SK-N-MC (cell line): ENCODE data around the gene PDCD1.

Experiments
- DNase-seq: peaks from one replicate; pipeline ENCODE4 v3.0.0-alpha.2; 2011; ENCODE audit warnings: low read depth, low spot score
- H3K27ac ChIP-seq: fragments of 200-600 bp; sonication (generic); 2 replicates; pipeline ENCODE4 v1.5.1; 2016; ENCODE audit warnings: mixed run types
- H3K36me3 ChIP-seq: fragments of 200-600 bp; sonication (generic); 2 replicates; pipeline ENCODE4 v1.6.1; 2017; ENCODE audit warnings: antibody characterized with exemption, low read length, mixed read lengths; ENCODE audit not compliant: insufficient read depth
- H3K4me3 ChIP-seq: fragments of 200-600 bp; sonication (generic); 2 replicates; pipeline ENCODE4 v1.5.1; 2016
- H3K9ac ChIP-seq: fragments of 200-600 bp; sonication (generic); 2 replicates; pipeline ENCODE4 v1.8.0; 2017; ENCODE audit warnings: mixed run types, mixed read lengths; ENCODE audit not compliant: insufficient read length
- H3K9me3 ChIP-seq: fragments of 200-600 bp; sonication (generic); 2 replicates; pipeline ENCODE4 v1.6.1; 2017; ENCODE audit warnings: low read depth, mild to moderate bottlenecking, antibody characterized with exemption, low read length, moderate library complexity, mixed read lengths
- EZH2 ChIP-seq: fragments of 200-600 bp; sonication (generic); IDR thresholded peaks from one replicate; pipeline ENCODE4 v1.6.1; 2017; ENCODE audit warnings: antibody characterized with exemption
- FOXP2 ChIP-seq: optimal IDR thresholded peaks from 2 replicates; pipeline ENCODE3; 2011; ENCODE audit warnings: mild to moderate bottlenecking, moderate library complexity; ENCODE audit not compliant: insufficient read depth; ENCODE audit errors: extremely low read length, control extremely low read depth
- POLR2AphosphoS5 ChIP-seq: IDR thresholded peaks from 2 replicates; pipeline ENCODE4 v1.6.1; 2012; ENCODE audit warnings: mild to moderate bottlenecking, low read depth, low read length, borderline replicate concordance

PDCD1 gene

DNA sequence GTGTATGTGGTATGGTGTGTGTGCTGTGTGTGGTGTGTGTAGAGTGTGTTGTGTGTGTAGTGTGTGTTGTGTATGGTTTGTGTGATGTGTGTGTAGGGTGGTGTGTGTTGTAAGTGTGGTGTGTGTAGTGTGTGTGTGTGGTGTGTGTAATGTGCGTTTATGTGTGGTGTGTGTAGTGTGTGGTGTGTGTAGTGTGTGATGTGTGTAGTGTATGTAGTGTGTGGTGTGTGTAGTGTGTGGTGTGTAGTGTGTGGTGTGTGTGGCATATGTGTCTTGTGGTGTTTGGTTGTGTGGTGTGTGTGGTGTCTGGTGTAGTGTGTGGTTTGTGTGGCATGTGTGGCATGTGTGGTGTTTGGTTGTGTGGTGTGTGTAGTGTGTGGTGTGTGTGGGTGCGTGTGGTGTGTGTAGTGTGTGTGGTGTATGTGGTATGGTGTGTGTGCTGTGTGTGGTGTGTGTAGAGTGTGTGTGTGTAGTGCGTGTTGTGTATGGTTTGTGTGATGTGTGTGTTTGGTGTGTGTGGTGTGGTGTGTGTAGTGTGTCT lies 6.8 kb upstream of the PDCD1 start:
- no peaks in the 10 kb centered on the region for H3K9me3 ChIP-seq
- H3K27ac ChIP-seq = no peak overlapping the region
- no peak for DNase-seq
- TF ChIP-seq FOXP2 (no peak), EZH2 (no peak), POLR2AphosphoS5 (no peak)
- H3K4me3 ChIP-seq = no peak overlapping the region
- no peak overlapping the region for H3K9ac ChIP-seq
- no peaks in the 10 kb centered on the region for H3K36me3 ChIP-seq

DNA sequence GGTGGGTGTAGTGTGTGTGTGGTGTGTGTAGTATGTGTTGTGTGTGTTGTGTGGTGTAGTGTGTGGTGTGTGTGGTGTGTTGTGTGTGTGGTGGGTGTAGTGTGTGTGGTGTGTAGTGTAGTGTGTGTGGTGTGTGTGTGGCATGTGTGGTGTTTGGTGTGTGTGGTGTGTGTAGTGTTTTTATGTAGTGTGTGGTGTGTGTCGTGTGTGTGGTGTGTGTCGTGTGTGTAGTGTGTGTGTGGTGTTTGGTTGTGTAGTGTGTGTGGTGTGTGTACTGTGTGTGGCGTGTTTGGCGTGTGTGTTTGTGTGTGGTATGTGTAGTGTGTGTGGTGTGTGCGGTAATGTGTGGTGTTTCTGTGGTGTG lies 6.1 kb upstream of the PDCD1 start:
- Histone ChIP-seq H3K27ac (no peak overlapping the region), H3K4me3 (no peak overlapping the region), H3K36me3 (no peaks in the 10 kb centered on the region), H3K9me3 (no peaks in the 10 kb centered on the region), H3K9ac (no peak overlapping the region)
- no peak for DNase-seq
- TF ChIP-seq FOXP2 (no peak), EZH2 (no peak), POLR2AphosphoS5 (no peak)

GRCh38 chr2:241864168-241864849 lies 5.6 kb upstream of the PDCD1 start:
- DNase-seq = no peak
- Histone ChIP-seq H3K9me3 (no peaks in the 10 kb centered on the region), H3K27ac (no peak overlapping the region), H3K4me3 (no peak overlapping the region), H3K36me3 (no peaks in the 10 kb centered on the region), H3K9ac (no peak overlapping the region)
- TF ChIP-seq POLR2AphosphoS5 (no peak), EZH2 (no peak)

- H3K9ac ChIP-seq = no peak overlapping the region
- no peak overlapping the region for H3K4me3 ChIP-seq
- DNase-seq = no peak
- TF ChIP-seq FOXP2 (no peak), EZH2 (no peak), POLR2AphosphoS5 (no peak)
- H3K36me3 ChIP-seq = no peaks in the 10 kb centered on the region
- H3K27ac ChIP-seq = no peak overlapping the region
- no peaks in the 10 kb centered on the region for H3K9me3 ChIP-seq
These were observed 4.9 kb upstream of the PDCD1 start for GRCh38 chr2:241863536-241863954.

GRCh38 chr2:241862775-241863535 lies 4.3 kb upstream of the PDCD1 start:
- Histone ChIP-seq H3K27ac (no peak overlapping the region), H3K9me3 (no peaks in the 10 kb centered on the region), H3K4me3 (no peak overlapping the region), H3K9ac (no peak overlapping the region), H3K36me3 (no peaks in the 10 kb centered on the region)
- DNase-seq = no peak
- TF ChIP-seq EZH2 (no peak), POLR2AphosphoS5 (no peak), FOXP2 (no peak)

DNA sequence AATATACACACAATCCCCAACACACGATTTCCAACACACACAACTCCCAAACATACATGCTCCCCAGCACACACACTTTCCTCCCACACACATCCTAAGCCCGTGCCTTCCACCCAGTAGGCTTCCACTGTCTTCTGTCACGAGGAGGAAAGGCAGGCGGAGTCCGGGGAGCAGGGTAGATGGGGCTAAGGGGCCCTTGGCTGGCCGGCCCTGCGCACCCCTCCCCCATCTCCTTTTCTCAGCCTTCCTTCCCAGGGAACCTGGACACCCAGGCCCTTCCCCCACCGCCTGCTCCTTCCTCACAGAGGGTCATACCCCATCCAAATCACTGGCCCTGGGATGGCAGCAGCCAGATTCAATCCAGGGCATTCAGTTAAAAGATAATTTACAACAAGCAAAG lies 3.4 kb upstream of the PDCD1 start:
- H3K4me3 ChIP-seq = no peak overlapping the region
- no peak overlapping the region for H3K27ac ChIP-seq
- H3K9me3 ChIP-seq = no peaks in the 10 kb centered on the region
- H3K9ac ChIP-seq = no peak overlapping the region
- H3K36me3 ChIP-seq = no peaks in the 10 kb centered on the region
- no peak for DNase-seq
- TF ChIP-seq EZH2 (no peak), FOXP2 (no peak), POLR2AphosphoS5 (no peak)

DNA sequence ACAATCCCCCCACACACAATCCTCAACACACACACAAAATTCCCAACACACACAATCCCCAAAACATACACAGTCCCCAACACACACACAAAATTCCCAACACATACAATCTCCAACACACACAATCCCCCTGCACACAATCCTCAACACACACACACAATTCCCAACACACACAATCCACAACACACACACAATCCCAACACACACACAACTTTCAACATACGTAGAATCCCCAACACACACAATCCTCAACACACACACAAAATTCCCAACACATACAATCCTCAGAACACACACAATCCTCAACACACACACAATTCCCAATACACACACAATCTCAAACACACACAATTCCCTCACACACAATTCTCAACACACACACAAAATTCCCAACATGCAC lies 2.6 kb upstream of the PDCD1 start:
- Histone ChIP-seq H3K9me3 (no peaks in the 10 kb centered on the region), H3K36me3 (no peaks in the 10 kb centered on the region), H3K4me3 (no peak overlapping the region), H3K9ac (no peak overlapping the region), H3K27ac (no peak overlapping the region)
- no peak for TF ChIP-seq FOXP2
- no peak for DNase-seq

DNA sequence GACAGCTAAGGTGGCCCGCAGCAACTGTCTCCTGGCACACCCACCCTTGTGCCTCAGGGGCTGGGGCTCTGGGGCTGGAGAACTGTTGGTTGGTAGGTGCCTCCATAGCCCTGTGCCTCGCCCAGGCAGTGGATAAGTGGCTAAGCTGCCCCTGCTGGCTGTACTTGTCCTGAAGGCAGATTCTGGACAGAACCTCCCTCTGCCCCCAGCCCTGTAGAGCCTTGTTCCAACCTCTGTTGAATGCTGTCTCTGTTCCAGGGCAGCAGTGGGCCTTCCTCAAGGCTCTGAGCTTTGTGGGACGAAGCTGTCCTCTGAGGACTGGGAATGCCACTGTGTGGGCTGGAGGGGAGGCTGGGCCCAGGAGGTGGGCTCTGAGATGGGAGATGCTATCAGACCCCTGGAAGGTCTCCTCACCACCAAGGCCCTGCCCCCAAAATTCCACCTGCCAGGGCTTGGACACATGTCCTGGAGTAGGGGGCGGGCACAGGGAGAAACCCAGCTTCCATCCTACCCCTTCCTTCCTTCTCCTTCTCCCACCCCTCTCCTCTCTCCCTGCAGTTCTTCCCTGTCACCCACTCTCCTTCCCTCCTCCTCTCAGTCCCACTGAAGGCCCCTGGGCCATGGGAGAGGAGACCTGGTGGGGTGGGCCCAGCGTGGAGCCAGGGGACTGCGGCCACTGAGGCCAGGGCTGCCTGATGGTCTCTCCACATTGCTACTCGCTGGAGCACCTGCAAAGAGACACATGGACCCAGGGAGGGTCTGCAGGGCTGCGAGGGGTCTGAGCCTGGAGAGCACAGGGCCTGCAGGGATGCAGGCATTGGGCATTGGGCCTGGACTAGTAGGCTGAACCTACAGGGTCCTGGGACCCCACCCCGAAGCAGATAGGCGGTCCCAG lies 1.7 kb upstream of the PDCD1 start:
- Histone ChIP-seq H3K36me3 (no peaks in the 10 kb centered on the region), H3K27ac (no peak overlapping the region), H3K4me3 (no peak overlapping the region), H3K9ac (no peak overlapping the region), H3K9me3 (no peaks in the 10 kb centered on the region)
- no peak for DNase-seq
- TF ChIP-seq EZH2 = no peak
- TF ChIP-seq FOXP2 = no peak
- TF ChIP-seq POLR2AphosphoS5 = no peak
